HG03108 (cell line): ENCODE results near the gene GNG8.
A peak's percentile ranks its signal among the peaks of the same experiment; 100 is the strongest.

Source experiments
- ATAC-seq: cut with Tn5 transposase; IDR thresholded peaks from one replicate; pipeline ENCODE4 v1.9.1; 2021; ENCODE audit warnings: moderate library complexity; ENCODE audit not compliant: unreplicated experiment

Gene GNG8

GRCh38 chr19:46635920-46636761, at the start of gene GNG8:
TSS of gene GNG8 (minus strand) at chr19:46636202. CDS start at chr19:46634682, 1,520 bp downstream.
- no peak for ATAC-seq

GRCh38 chr19:46685189-46685588, 49.2 kb upstream of the GNG8 start:
- no peak for ATAC-seq

DNA sequence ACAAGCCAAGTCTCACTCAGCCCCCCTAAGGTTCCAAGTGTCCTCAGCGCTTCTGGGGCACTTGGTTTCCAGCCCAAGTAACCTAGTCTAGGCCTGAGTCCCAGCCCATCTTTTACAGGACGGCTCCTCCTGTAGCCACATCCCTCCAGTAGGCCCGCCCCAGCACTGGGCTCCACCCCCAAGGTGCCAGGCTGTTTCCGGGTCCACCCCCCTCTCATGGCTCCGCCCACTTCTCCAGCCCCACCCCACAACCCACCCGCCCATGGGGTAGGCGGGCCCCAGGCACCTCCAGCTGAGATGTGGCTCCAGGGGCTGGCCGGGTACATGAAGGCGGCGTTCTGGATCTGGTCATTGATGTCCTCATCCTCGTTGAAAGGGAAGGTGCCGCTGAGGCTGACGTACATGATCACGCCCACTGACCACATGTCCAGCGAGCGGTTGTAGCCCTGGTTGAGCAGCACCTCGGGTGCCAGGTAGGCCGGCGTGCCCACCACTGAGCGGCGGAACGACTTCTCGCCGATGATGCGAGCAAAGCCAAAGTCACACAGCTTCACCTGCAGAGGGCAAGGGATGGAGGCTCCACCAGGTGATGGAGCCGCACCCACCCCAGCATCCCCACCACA, 42.2 kb upstream of the GNG8 start:
- no peak for ATAC-seq

DNA sequence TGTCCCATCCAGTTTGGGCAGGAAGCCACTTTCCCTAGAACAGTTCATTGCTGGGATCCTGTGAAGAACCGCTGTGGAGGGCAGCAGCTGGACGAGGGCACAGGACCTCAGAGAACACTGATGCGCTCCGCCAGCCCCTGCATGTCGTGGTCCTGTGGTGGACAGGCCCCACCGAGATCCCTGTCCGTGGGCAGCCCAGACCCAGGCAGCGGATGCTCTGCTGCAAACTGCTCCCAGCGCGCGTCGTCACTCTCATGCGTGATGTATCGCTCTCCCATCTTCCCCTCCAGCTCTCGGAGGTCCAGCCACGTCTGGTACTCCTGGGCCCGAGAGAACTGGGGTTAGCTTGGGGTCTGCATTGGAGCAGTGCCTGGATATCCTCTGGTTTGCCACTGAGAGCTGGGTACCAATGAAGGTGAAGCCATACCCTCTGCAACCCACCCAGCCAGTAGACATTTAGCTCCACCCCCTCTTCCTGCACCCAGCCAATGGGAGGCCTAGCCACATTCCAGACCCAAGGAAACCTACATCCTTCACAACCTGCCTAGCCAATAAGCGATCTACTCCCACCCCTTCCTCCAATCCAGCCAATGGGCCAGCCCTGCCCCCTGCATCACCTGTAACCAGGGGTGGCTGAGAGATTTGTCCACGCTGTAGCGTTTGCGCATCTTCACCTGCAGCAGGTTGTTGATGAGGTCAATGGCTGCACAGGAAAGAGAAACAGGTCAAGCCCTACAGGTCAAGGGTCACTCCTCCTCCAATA, 38.6 kb upstream of the GNG8 start:
- ATAC-seq: no peak

- ATAC-seq: no peak
Observed at GRCh38 chr19:46670813-46671212, 34.8 kb upstream of the GNG8 start.

GRCh38 chr19:46668662-46669061, 32.7 kb upstream of the GNG8 start:
- ATAC-seq: no peak

DNA sequence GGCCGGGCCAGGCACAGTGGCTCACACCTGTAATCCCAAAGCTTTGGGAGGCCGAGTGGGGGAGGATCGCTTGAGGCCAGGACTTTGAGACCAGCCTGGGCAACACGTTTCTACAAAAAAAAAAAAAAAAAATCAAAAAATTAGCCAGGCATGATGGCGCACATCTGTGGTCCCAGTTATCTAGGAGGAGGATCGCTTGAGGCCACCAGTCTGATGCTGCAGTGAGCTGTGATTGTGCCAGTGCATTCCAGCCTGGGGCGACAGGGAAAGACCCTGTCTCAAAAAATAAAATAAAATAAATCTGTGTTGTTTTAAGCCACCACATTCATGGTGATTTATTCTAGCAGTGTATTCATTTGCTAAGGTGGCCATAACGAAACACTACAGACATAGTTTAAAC, 29.1 kb upstream of the GNG8 start:
- ATAC-seq: no peak

GRCh38 chr19:46661735-46662592, 26.0 kb upstream of the GNG8 start:
- ATAC-seq: peak; percentile 23

GRCh38 chr19:46661020-46661731, 25.2 kb upstream of the GNG8 start, which contains the start of gene DACT3:
TSS of gene DACT3 (minus strand) at chr19:46661182. CDS start at chr19:46661064, 118 bp downstream.
- ATAC-seq: peak; percentile 87

DNA sequence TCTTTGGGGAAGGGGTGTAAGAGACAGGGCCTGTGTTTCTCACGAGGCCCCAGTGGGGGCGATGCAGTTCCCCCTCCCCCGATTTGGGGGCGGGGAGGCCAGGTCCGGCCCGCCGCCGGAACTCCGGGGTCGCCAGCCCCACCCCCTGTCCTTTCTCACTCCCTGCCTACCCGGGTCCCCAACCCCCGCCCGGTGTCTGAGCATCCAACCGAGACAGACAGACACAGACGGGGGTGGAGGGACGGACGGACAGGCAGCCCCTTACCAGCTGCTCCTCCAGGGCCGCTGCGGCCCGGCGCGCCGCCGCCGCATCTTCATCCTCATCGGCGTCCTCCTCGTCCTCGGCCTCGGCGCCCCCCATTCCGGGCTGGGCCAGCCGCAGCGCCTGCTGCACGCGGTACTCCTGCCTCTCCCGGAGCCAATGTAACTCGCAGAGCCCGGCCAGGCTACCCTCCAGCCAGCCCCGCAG, 24.6 kb upstream of the GNG8 start:
- no peak for ATAC-seq

GRCh38 chr19:46660008-46660517, 24.1 kb upstream of the GNG8 start:
- no peak for ATAC-seq

DNA sequence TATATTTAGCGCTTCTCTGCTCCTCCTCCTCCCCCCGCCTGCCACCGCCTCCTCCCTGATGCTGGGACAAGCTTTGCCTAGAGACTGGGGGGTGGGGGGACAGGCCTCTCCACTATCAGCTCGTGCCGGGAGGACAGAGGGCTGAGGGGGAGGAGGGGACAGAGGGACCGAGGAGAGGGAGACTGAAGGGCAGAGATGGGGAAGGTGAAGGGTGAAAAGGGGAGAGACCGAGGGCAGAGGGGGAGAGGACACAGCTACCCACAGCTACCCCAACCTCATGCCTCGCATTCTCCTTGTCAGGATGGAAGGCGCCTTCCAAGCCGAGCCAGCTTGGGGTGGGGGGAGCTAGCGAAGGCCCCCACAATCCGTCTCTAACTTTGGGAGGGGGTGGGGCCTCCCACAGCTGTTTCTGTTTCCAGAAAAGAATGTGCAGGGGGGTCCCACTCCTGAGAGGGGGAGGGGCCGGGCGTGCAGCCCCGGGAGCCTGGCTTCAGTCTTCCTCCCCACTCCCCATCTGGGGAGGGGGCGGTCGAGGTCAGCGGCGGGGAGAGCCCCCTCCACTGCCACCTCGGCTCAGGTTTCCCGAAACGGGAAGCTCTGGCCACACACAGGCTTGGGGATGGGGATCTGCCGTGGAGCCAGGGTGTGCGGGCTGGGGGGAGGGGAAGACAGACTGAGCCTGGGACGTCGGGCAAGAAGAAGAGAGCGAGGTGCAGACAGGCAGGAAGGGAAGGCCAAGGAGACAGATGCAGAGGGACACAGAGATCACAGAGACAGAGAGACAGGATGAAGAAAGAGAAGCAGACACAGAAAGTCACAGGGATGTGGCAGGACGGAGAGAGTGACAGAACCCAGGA, 23.4 kb upstream of the GNG8 start:
- ATAC-seq: no peak

DNA sequence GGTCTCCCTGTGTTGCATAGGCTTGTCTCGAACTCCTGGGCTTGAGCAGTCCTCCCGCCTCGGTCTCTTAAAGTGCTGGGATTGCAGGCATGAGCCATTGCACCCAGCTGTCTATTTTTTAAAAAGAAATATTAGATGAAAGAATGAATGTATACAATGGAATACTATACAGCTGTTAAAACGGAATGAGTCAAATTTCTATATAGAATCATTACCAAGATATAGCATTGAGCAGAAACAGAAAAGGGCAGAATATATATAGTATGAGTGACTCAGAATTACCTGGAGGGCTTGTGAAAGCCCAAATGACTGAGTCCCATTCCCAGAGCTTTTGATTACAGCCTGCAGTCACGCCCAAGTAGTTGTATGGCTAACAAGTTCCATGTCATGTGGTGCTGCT, 20.5 kb upstream of the GNG8 start:
- no peak for ATAC-seq

DNA sequence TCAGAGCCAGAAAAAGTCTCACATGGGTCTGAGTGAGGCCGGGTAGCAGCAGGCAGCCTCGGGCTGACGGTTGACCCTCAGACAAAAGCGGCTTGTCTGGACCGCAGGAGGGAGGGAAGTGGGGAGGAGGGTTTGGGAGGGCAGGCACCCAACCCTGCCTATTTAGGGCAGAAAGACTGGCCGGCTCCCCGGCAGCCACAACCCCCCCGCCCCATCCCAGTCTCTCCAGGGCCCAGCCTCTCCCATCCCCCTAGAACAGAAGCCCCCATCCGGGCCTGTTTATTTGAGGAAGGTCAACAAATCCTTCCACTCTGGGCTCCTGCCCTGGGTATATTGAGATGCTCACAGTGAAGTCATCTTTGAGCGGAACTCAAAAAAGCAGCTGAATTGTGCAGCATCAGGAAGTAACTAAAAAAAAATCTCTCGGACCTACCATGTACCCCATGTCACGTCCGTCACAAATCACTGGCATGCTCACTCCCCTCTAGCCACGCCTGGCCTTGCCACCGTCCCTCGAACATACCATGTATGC, 18.7 kb upstream of the GNG8 start:
- no peak for ATAC-seq

- ATAC-seq: no peak
Observed at GRCh38 chr19:46650445-46650844, 14.4 kb upstream of the GNG8 start.

GRCh38 chr19:46648961-46649960, 13.3 kb upstream of the GNG8 start:
- ATAC-seq: no peak
